ENCODE results near the gene SPDEF. TPM values are rescaled to one million over a fixed set of nuclear protein-coding genes. Genes with fewer than 3 reads are reported as not detected.
A peak's percentile ranks its signal among the peaks of the same experiment; 100 is the strongest.

The SPDEF gene
- total and polyA plus RNA-seq, 8 donors: 0.24 to 1.2 (median 0.49) TPM

DNA sequence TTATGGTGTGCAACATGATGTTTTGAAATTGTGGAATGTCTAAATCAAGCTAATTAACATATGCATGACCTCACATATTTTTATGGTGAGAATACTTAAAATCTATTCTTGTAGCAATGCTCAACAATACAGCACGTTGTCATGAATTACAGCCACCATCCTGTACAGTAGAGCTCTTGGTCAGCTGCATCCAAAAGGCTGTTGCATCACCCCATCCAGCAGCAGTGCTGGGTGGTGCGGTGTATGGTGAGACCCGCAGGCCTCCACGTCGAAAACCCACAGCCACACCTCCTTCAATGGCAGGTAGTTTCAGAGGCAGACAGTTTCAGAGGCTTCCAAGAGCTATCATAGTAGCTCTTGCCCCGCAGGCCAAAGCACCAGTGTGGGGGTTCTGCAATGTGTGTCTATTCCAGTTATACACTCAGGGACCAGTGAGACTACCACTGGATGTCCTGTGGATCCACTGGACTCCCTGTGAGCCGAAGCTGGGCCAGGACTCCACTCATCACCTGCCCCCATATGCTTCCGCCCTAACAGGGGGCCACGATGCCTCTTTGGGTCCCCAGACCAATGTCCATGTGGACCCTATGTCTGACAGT is 66.8 kb downstream of the SPDEF start:
- DNase-seq: peak in 1 of 6 donors; percentile 19
- no peaks in the 10 kb centered on the region for H3K9me3 ChIP-seq
- H3K4me1 ChIP-seq: no peaks in the 10 kb centered on the region
- WGBS, 2 donors: 86 to 89% methylated on average over 9 of the region's 9 CpGs
- TF ChIP-seq, protein P1, sequence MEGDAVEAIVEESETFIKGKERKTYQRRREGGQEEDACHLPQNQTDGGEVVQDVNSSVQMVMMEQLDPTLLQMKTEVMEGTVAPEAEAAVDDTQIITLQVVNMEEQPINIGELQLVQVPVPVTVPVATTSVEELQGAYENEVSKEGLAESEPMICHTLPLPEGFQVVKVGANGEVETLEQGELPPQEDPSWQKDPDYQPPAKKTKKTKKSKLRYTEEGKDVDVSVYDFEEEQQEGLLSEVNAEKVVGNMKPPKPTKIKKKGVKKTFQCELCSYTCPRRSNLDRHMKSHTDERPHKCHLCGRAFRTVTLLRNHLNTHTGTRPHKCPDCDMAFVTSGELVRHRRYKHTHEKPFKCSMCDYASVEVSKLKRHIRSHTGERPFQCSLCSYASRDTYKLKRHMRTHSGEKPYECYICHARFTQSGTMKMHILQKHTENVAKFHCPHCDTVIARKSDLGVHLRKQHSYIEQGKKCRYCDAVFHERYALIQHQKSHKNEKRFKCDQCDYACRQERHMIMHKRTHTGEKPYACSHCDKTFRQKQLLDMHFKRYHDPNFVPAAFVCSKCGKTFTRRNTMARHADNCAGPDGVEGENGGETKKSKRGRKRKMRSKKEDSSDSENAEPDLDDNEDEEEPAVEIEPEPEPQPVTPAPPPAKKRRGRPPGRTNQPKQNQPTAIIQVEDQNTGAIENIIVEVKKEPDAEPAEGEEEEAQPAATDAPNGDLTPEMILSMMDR (IDR thresholded peaks at IDR 0.05): no peak
- H3K4me3 ChIP-seq: no peak overlapping the region
- no peaks in the 10 kb centered on the region for H3K27me3 ChIP-seq
- no peak overlapping the region for H3K27ac ChIP-seq
- intact Hi-C loops (cut with DNase I): no loop called here
- no peaks in the 10 kb centered on the region for H3K36me3 ChIP-seq
- no peak for ATAC-seq
- FAIRE-seq: no peak

Other genes starting within 250 kb of the SPDEF start
- gene NUDT3, start 163.7 kb downstream of the SPDEF start, total RNA-seq: 10 to 100 TPM; 10.7 to 20.7 (median 16.0) TPM
- gene NUDT3, start 163.7 kb downstream of the SPDEF start, polyA plus RNA-seq: 10 to 100 TPM in 1 of 2 donors, 1 to 10 TPM in 1; 7.1 to 12.0 TPM
- gene RPS10, start 130.3 kb downstream of the SPDEF start, total RNA-seq: 1,000 to 10,000 TPM in 2 of 6 donors, 100 to 1,000 TPM in 4; 565 to 1,127 (median 903) TPM
- 1,000 to 10,000 TPM; 1,140 to 1,334 TPM for gene RPS10, start 130.3 kb downstream of the SPDEF start, polyA plus RNA-seq
- 1 to 10 TPM in 1 of 6 donors, under 1 TPM in 5; 0.25 to 1.4 (median 0.63) TPM for gene PACSIN1, start 90.3 kb downstream of the SPDEF start, total RNA-seq
- 1 to 10 TPM; 1.2 to 2.0 TPM for gene PACSIN1, start 90.3 kb downstream of the SPDEF start, polyA plus RNA-seq
- 10 to 100 TPM; 18.7 to 32.9 (median 25.2) TPM for gene ILRUN, start 140.4 kb upstream of the SPDEF start, total RNA-seq
- gene ILRUN, start 140.4 kb upstream of the SPDEF start, polyA plus RNA-seq: 10 to 100 TPM; 14.6 to 16.7 TPM
- 10 to 100 TPM; 18.6 to 39.7 (median 28.7) TPM for gene SNRPC, start 201.2 kb upstream of the SPDEF start, total RNA-seq
- 10 to 100 TPM; 49.0 to 73.3 TPM for gene SNRPC, start 201.2 kb upstream of the SPDEF start, polyA plus RNA-seq
- 10 to 100 TPM in 2 of 6 donors, 1 to 10 TPM in 4; 7.4 to 14.4 (median 9.6) TPM for gene BLTP3A, start 235.8 kb upstream of the SPDEF start, total RNA-seq
- 1 to 10 TPM; 2.5 to 2.9 TPM for gene BLTP3A, start 235.8 kb upstream of the SPDEF start, polyA plus RNA-seq